ENCODE data around the gene RIC3.
A peak's percentile ranks its signal among the peaks of the same experiment; 100 is the strongest.

The RIC3 gene

DNA sequence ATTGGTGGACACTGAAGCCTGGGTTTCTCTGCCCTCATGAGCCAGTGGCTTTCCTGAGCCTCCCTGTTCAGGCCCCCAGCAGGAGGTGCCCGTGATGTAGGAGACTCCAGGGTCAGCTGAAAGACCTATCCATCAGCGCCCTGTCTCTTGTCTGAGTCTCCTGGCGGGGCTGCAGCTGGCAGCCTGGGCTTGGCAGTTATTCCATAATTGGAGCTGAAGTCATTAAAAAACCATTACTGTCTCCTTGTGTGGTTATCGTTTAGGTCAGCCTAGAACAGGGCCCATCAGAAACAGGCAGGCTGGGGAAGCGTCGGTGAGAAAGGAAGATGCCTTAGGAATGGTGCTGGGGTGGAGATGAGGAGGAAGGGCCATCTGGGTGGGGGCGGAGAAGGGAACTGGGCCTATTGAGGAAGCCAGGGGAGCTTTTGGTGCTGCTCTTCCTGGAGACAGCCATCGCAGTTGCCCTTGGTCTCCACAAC is 82.8 kb downstream of the RIC3 start:
- no peak for DNase-seq

DNA sequence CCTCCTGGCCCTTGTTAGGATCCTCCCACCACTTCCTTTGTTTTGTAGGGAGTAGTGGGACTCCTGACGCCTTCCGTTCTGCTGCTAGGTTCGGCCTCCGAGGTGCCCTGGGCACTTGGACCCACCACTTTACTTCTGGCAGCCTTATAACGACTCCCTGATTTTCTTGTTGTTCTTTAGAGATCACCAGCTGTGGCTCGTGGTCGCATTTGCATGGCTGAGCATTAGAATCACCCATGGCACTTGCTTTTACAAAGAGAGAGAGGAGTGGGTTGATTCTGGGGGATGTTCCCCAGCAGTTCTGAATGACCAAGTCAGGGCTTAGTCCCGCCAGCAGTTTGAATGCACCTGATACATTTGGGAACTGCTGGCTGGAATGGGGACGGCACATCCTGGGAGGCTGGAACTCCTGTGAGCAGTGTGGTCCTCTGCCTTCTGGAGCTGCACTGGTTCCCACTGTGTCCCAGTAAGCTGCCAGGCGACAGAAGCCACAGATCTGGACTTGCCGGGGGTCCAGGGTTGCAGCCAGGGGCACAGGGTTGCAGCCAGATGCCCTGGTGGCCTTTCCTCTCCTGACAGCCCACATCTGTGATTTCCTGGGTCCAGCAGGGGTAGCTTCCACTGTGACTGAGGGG is 83.7 kb downstream of the RIC3 start:
- no peak for DNase-seq

GRCh38 chr11:8084352-8084751 is 84.5 kb downstream of the RIC3 start:
- no peak for DNase-seq

- no peak for DNase-seq
Observed at GRCh38 chr11:8083871-8084281, 84.9 kb downstream of the RIC3 start.

GRCh38 chr11:8083088-8083395 is 85.8 kb downstream of the RIC3 start:
- DNase-seq = no peak

DNA sequence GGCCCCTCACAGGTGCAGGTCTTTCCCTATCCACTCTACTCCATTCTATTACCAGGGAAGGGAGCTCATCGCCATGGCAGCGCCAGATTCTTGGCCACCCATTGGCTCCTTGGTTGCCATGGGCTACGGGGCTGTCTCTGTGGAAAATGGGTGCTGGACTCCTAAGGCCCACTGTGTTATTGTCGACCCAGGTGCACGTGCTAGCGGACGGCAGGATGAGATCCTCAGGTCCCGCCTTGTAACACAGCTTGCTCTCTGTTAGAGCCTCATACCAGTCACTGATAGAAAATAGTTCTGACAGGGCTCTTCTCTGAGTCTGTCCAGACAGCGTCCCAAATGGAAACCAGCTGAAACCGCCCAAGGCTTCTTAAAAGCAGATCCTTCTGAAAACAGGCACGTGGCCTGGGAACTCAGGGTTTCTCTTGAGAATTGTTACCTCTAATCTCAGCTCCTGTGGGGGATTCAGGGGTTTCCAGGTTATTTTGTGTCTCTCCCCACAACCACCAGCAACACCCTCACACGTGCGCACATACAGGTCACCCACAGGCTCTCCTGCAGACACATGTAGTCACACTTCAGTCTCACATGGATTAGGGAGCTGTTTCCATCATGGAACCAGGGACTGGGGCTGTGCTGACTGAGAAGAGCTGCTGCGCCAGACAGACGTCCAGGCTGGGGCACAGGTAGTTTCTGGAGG is 86.3 kb downstream of the RIC3 start:
- no peak for DNase-seq

GRCh38 chr11:8081591-8082250 is 87.1 kb downstream of the RIC3 start:
- peak; percentile 42 for DNase-seq

- DNase-seq = peak; percentile 78
Observed at GRCh38 chr11:8080674-8081590, 87.9 kb downstream of the RIC3 start, which contains the start of gene TUB. Gene TUB, plus strand, starts transcription at chr11:8081211. Its CDS starts 300 bp downstream, at chr11:8081511.

DNA sequence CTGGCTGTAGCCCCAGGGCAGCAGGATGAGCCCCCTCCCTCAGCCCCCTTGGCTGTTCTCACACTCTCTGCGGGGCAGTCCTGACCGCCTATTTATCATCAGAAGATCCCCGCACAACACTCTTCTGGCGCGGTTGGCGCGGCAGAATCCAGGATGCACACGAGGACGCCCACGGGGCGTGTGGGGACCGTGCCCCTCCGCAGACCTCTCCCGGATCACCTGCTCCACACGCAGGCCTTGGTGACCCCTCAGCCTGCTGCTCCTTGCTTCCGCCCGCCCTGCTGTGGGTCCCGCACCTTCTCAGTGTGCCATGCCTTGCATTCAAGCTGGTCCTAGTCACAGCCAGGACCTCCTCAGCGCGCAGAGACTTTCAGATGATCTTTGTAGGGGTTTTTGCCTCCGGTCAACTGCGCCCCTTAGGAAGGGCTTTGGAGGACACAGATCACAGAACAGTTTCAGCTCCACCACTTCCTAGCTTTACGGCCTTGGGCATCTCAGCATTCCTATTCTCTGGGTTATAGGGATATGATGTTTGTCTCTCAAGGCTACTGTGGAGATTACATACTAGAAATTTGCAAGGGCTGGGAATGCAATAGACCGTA is 88.7 kb downstream of the RIC3 start:
- no peak for DNase-seq

- no peak for DNase-seq
Observed at GRCh38 chr11:8079111-8079675, 89.6 kb downstream of the RIC3 start.

DNA sequence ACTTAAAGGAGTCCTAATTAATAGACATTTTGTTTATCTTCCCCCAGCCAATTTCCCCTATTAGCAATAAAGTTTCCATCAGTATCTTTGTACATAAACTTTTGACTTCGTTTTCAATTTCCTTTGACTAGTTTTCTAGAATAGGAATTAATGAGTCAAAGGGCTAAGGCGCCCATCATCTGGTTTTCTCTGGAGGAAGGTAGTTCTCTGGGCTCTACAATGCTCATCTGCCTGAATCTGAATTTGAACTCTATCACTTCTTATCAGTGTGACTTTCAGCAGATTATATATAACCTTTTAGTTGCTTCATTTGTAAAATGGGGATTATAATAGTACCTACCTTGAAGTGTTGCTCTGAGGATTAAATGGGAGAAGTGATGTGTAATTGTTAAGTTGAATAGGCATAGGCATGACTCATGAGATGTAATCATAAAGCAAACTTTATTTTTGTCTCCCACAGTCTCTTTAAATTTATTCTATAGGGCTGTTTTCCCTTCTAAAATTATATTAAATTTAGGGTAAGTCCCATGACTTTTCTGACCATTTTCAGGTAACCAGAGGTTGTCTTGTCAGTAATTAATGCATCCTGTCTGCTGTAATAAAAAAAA is 93.6 kb downstream of the RIC3 start:
- DNase-seq = no peak

DNA sequence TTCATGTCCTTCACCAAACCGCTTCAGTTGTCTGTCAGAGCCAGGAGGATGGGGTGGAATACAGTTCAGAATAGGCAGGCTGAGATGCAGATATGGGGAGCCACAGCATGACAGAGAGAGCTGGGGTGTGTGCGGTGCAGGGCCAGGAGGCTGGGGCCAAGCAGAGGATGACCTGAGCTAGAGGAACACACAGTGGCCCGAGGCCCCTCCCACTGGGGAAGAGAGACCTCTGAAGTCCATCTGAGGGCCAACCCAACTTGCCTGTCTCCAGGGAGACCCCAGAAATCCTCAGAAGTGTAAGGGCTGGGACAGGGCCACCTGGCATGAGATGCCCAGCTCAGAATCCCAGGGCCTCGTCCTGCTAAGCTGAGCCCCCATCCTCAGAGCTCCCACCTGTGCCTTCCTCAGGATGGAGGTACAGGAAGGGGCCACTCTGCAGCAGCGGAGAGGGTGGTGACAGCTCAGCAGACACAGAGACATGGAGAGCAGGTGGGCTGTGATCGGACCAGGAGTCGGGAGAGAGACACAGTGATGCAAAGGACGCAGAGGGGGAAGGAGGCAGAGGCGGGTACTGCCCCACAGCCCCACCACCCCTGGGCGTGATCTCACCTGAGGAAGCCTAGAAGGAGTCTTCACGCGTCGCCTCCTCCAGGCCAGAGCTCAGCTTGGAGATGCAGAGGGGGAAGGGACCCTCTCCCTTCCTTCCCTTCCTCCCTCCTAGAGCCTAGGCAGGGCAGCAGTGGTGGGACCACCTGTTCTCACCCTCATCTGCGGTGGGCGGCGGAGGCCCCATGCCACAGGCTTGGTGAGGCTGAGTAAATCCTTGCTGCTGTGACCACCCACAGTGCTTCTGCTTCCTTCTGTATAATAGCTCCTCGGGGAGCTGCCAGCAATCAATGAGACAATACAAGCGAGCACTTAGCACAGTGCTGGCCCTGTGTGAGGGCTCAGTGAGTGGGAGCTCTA is 96.9 kb downstream of the RIC3 start:
- peak; percentile 8 for DNase-seq

- DNase-seq = no peak
Observed at GRCh38 chr11:8070417-8071115, 98.3 kb downstream of the RIC3 start.

DNA sequence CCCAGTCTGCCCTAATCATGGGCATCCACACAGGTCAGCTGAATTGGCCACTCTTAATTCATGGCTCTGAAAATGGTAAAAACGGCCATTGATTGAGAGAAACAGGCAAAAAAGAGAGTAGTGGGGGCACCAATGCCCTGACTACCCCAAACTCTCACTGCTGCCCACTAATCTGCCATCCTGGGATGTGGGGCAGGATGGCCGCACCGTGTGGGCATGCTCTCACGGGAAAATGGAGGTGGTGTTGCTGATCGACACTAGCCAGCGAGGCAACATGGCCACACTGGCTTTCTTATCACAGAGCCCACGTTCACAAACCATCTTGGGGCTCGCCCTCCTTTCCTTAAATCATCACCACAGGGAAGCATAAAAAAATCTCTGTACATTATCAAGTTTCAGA is 99.1 kb downstream of the RIC3 start:
- no peak for DNase-seq

DNA sequence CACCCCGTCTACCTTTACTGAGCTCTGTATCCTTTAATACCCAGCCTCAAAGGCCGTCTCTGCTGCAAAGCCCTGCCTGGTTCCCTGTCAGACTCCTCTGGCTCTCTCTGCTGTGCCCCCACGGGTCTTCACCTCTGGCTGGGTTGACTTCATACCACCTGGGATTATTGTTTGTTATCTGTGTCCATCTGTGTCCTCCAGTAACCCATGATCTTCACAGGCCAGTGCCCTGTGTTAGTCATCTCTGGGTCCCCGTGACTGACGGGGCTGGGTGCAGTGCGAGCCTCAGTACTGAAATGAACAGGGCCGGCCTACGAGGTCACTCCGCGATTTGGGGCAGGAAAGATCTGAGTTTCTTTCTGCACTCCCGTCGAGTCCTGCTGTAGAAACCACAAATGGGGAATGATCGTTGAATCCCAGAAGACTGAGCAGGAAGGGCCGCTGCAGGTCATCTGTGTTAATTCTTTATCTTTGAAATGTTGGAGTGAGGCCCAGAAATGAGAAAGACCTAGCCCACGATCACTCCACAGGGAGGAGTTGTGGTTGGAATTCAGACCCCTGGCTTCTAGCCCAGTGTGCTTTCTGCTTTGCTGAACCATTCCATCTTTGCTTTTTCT is 100.1 kb downstream of the RIC3 start:
- DNase-seq = peak; percentile 67

DNA sequence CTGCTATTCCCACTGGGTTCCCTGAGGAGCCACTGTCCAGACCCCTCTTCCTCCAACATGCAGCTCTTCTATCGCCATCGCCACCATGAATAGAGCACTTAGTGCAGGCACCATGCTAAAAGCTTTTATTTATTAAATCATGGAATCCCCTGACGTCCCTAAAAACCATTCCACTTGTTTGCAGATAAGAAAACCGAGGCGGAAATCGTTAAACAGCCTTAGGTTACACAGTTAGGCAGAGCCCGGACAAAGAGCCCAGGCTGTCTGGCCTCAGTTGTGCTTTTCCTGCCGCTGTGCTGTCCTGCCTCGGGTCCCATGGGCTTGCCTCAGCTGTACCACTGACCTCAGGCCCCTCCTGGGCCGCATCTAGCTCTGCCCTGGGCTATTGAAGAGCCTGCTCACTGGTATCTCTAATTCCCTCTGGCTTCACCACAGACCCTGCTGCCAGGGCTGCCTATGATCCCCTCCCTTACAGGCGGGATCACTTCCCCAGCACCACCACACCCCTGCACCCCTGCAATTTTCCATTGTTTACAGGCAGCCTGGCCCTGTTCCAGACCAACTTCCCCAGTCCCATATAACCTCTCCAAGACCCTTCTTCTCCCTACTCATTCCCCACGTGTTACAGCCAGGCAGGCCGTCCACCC is 100.8 kb downstream of the RIC3 start:
- no peak for DNase-seq

DNA sequence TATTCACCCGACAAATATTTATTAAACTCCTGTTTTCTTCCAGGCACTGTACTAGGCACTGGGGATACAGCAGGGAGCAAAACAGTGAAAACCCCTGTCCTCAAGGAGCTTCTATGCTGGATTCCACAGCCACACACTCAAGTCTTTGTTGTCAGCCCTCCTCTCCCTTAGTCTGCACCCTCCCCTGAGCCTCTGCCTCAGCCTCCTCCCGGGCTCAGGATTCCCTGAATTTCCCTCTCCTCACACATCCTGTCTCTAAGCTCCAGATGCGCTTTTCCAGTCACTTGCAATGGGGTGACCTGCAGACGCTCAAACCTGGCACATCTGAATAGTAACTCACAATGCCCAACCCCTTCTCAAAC is 101.3 kb downstream of the RIC3 start:
- DNase-seq = no peak

DNA sequence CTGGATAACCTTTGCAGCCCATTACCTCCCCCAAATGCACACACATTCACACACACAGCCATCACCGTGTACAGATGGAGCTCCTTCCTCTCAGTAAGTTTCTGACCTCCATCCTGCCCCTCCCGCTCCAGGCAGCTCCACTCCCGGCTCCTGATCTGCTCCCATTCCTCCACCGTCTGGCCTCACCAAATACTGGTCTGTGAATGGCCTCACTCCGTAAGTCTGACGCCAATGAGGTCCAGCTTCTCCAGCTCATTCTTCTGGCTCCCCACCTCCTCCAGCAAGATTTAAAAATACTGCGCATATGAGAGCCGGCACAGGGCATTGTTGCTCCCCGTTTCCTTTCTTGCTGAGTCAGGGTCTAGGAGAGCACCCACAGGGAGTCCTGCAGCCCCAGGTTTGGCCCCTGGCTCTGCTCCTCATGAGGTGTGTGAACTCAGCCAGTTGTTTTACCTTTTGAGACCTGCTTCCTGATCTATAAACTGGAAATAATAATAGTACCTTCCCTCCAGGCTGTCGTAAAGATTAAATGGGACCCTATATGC is 101.8 kb downstream of the RIC3 start:
- DNase-seq = no peak

All from right hindlimb (tissue), 1 donor.